AG09319 (cell line): ENCODE measurements around the gene COL6A1.

Source experiments
- DNase-seq: peaks from one replicate; pipeline ENCODE4 v3.0.0-alpha.2; 2010; ENCODE audit warnings: low read depth; ENCODE audit errors: extremely low read depth
- CTCF ChIP-seq: IDR thresholded peaks from 2 replicates; pipeline ENCODE4 v1.5.1; 2011; ENCODE audit warnings: low read depth, mild to moderate bottlenecking, inconsistent platforms, low read length, moderate library complexity

COL6A1 gene

GRCh38 chr21:45938811-45939520 lies 42.6 kb upstream of the COL6A1 start:
- TF ChIP-seq CTCF, result no peak
- DNase-seq, result no peak

- no peak for DNase-seq
- TF ChIP-seq CTCF, result no peak
These were observed 42.0 kb upstream of the COL6A1 start for GRCh38 chr21:45939521-45940045.

GRCh38 chr21:45940091-45940490 lies 41.5 kb upstream of the COL6A1 start:
- TF ChIP-seq CTCF, result no peak

GRCh38 chr21:45940621-45941337 lies 40.8 kb upstream of the COL6A1 start:
- no peak for DNase-seq
- TF ChIP-seq CTCF, result no peak

More at GRCh38 chr21:45940091-45940490, 41.5 kb upstream of the COL6A1 start:
- DNase-seq, result no peak

- TF ChIP-seq CTCF, result no peak
- DNase-seq, result no peak
These were observed 40.2 kb upstream of the COL6A1 start for GRCh38 chr21:45941338-45941710.

- no peak for TF ChIP-seq CTCF
These were observed 39.6 kb upstream of the COL6A1 start for GRCh38 chr21:45941717-45942546.

More at GRCh38 chr21:45941717-45942546, 39.6 kb upstream of the COL6A1 start:
- DNase-seq, result no peak
